GM12891 (cell line): ENCODE data around the gene MALSU1.

ENCODE experiments used
- DNase-seq: peaks from one replicate; pipeline ENCODE4 v3.0.0; 2011; ENCODE audit warnings: low spot score; ENCODE audit not compliant: insufficient read length
- FAIRE-seq: peaks from 2 replicates; lab custom pipeline; 2011; peaks lifted over from hg19 to GRCh38; lab: Jason Lieb, UNC
- PAX5 ChIP-seq: IDR thresholded peaks from 2 replicates; pipeline ENCODE4 v1.6.1; 2011; ENCODE audit warnings: low read length, moderate library complexity, mild to moderate bottlenecking; ENCODE audit not compliant: insufficient read depth, severe bottlenecking
- POLR2A ChIP-seq: IDR thresholded peaks from 2 replicates; pipeline ENCODE4 v1.6.1; 2011; ENCODE audit warnings: low read depth, low read length, control low read depth
- POLR2AphosphoS5 ChIP-seq: IDR thresholded peaks from 2 replicates; pipeline ENCODE4 v1.6.1; 2011; ENCODE audit warnings: low read depth, low read length, control low read depth
- POU2F2 ChIP-seq: IDR thresholded peaks from 2 replicates; pipeline ENCODE4 v1.6.1; 2011; ENCODE audit warnings: low read depth, mild to moderate bottlenecking, control low read depth, low read length, moderate library complexity
- SPI1 ChIP-seq: IDR thresholded peaks from 2 replicates; pipeline ENCODE4 v1.6.1; 2011; ENCODE audit warnings: low read depth, low read length, control low read depth
- TAF1 ChIP-seq: IDR thresholded peaks from 2 replicates; pipeline ENCODE4 v1.6.1; 2011; ENCODE audit warnings: low read depth, low read length, control low read depth

Gene MALSU1

DNA sequence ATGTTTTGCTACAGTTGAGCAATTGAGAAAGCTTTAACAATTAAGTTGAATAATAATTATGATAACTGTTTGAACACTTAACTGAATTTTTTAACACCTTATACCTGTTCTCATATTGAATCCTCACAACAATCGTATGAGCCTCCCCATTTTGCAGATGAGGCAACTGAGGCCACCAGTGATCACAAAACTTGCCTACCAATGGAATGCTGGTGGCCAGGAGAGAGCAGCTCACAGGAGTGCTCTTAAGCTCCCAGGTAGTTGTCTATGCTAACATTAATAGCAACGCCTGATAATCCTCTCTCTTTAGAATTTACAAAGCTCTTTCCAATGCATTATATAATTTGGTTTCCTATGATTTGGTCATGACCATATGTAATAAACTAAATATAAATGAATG, 31.0 kb upstream of the MALSU1 start:
- TF ChIP-seq TAF1, result no peak
- no peak for DNase-seq
- no peak for FAIRE-seq

- FAIRE-seq (no peak), DNase-seq (no peak)
- TF ChIP-seq POU2F2 (no peak), SPI1 (no peak)
Measured at GRCh38 chr7:23268746-23269145, 30.4 kb upstream of the MALSU1 start.

GRCh38 chr7:23272275-23272674, 26.9 kb upstream of the MALSU1 start:
- TF ChIP-seq POU2F2 (no peak), PAX5 (no peak), POLR2AphosphoS5 (no peak), SPI1 (no peak), TAF1 (no peak), POLR2A (no peak)

GRCh38 chr7:23273141-23273599, 26.0 kb upstream of the MALSU1 start:
- TF ChIP-seq SPI1 (peak; percentile 53; the same call in 1 of the 2 replicates), PAX5 (no peak), TAF1 (0 out of 2 replicates have a peak, but pooled peaks have one; percentile 35), POLR2A (no peak), POLR2AphosphoS5 (no peak), POU2F2 (no peak; the same call in 1 of the 2 replicates)
- FAIRE-seq (peak; percentile 94), DNase-seq (peak; percentile 58)

More at GRCh38 chr7:23272275-23272674, 26.9 kb upstream of the MALSU1 start:
- FAIRE-seq (no peak), DNase-seq (no peak)

- TF ChIP-seq PAX5, result no peak
- TF ChIP-seq SPI1, result no peak
- no peak for TF ChIP-seq POU2F2
- TF ChIP-seq POLR2AphosphoS5, result no peak
- no peak for TF ChIP-seq POLR2A
- TF ChIP-seq TAF1, result no peak
- DNase-seq (no peak), FAIRE-seq (no peak)
Measured at GRCh38 chr7:23275912-23276311, 23.2 kb upstream of the MALSU1 start.

- DNase-seq (no peak), FAIRE-seq (no peak)
- TF ChIP-seq POLR2A (no peak), PAX5 (no peak), POU2F2 (no peak), SPI1 (no peak), POLR2AphosphoS5 (no peak), TAF1 (no peak)
Measured at GRCh38 chr7:23276376-23276775, 22.8 kb upstream of the MALSU1 start.

DNA sequence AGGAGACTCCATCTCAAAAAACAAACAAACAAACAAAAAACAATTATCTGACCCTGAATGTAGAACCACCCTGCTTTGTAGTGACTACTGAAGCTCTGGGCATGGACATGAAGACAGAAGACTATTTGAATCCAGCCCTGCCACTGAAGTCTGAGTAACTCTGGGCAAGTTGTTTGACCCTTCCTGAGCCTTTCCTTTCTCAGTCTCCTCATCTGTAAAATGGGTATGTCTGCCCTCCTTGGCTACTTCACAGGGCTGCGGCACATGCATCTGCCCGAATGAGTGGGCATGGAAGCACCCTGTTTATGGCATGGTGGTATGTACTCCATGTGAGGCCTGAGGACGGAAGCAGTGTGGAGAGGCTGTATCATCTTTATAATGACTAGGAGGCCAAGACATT, 22.2 kb upstream of the MALSU1 start:
- no peak for FAIRE-seq
- DNase-seq, result no peak
- TF ChIP-seq PAX5 (no peak), POU2F2 (no peak), TAF1 (no peak), POLR2A (no peak), POLR2AphosphoS5 (no peak), SPI1 (no peak)

- FAIRE-seq (peak; percentile 75), DNase-seq (no peak)
- TF ChIP-seq PAX5, result no peak
- TF ChIP-seq SPI1, result peak; percentile 9; the same call in 1 of the 2 replicates
- TF ChIP-seq POLR2A, result no peak
Measured at GRCh38 chr7:23277359-23277989, 21.7 kb upstream of the MALSU1 start.

DNA sequence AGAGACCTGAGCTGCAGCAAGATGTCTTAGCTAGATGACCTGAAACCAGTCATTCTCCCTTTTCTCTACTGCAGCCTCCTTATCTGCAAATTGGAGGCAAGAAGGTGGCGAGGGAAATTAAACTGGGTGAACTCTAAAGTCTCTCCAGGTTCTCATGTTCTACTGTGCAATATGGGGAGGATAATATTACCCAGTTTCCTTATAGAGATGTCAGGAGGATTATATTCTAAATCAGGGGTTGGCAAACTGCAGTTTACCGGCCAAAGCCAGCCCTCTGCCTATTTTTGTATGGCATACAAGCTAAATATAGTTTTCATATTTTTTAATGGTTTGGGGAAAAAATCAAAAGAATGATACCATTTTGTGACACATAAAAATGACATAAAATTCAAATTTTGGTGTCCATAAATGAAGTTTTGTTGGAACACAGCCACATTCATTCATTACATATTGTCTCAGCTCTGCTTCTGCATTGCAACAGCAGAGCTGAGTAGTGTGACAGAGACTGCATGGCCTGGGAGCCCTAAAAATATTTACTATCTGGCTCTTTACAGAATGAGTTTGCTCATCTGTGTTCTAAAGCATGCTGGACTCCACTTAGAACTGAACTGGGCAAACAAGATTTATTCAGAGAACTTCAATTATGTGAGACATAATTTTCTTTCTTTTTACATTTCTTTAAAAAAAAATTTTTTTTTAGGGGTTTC, 19.2 kb upstream of the MALSU1 start:
- TF ChIP-seq POU2F2 (no peak), SPI1 (no peak), TAF1 (no peak), POLR2A (no peak), PAX5 (no peak), POLR2AphosphoS5 (no peak)
- DNase-seq (no peak), FAIRE-seq (no peak)

DNA sequence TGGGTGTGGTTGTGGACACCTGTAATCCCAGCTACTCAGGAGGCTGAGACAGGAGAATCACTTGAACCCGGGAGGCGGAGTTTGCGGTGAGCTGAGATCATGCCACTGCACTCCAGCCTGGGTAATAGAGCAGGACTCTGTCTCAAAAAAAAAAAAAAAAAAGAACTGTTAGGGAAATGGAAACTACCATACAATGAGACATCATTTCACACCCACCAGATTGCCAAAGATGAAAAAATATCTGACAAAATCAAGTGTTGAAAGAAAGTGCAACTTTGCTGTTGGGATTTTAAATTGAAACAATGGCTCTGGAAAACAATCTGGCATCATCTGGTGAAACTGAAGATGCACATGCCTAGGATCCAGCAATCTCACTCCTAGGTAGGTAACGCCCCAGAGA, 16.1 kb upstream of the MALSU1 start:
- TF ChIP-seq TAF1 (no peak), PAX5 (no peak), POU2F2 (no peak), POLR2A (no peak), SPI1 (no peak), POLR2AphosphoS5 (no peak)
- FAIRE-seq (no peak), DNase-seq (no peak)
